ENCODE measurements around the gene GRIN3A.

DNA sequence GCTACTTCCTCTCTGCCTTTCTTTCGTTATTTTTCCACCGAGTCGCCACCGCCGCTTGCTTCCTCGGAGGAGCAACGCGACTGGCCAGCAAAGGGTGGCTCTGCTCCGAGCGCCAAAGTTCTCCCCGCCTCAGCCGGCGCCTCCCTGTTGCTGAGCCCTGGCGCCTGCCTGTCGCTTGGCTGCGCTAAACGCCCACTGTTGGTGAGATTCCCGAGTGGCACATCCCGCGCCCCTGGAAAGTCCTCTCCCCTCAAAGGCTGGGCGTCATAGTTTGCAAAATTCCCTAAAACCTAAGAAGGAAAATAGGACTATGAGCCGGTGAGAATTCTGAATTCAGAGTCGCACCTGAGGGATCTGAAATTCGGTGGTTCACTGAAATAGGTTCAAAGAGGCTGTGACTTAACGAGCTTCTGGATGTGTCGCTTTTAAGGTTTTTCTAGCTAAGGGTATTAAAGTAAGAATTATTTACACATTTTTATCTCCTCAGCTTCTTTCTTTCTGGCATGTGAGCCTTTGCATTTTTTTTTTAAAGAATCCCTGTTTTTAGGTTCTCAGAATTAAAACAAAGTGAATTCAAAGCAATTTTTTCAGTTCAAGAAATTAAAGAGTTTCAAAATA lies at the start of gene GRIN3A:
- no peak for TF ChIP-seq CTCF (IDR thresholded peaks at IDR 0.05; ENCODE audit: low read depth, low read length)
- TF ChIP-seq POLR2A (IDR thresholded peaks at IDR 0.05; ENCODE audit: extremely low read depth, insufficient read length): no peak

Data from NB4 (cell line).